Measurements from ENCODE around the gene PRICKLE2. TPM values are rescaled to one million over a fixed set of nuclear protein-coding genes. Genes with fewer than 3 reads are reported as not detected.

PRICKLE2 gene
- polyA plus RNA-seq, 1 donor (not counting 4 experiments of a cell fraction or from before 2014, with no cell fraction given) = 7.8 TPM

DNA sequence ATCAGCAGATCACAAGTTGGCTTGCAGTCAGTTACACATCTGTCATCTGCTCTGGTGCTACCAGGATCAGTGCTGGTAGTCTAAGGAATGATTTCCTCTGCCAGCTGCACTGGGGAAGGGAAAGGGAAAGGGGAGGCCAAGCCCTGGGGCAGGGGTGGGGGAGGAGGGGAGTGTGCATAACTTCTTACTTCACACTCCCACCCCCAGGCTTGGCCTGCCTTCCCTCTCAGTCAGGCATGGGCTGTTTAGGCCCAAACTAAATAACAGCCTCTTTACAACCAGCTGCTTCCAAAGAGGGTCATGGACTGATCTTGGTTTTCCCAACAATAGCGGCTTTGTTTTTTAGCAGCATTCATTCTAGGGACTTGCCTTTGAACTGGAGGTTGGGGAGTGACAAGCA lies 115.8 kb downstream of the PRICKLE2 start:
- no peak overlapping the region for H3K9ac ChIP-seq (ENCODE audit: control insufficient read depth, extremely low read depth, insufficient read depth, low read length)
- H3K4me1 ChIP-seq (ENCODE audit: control insufficient read depth, extremely low read depth, insufficient read depth, low read length) = peaks cover 19% of the 10 kb centered on the region
- no peaks in the 10 kb centered on the region for H3K9me3 ChIP-seq (ENCODE audit: control insufficient read depth, low read depth, low read length)
- no peak for TF ChIP-seq EZH2 (IDR thresholded peaks at IDR 0.05; ENCODE audit: low read length)
- TF ChIP-seq, protein P1, sequence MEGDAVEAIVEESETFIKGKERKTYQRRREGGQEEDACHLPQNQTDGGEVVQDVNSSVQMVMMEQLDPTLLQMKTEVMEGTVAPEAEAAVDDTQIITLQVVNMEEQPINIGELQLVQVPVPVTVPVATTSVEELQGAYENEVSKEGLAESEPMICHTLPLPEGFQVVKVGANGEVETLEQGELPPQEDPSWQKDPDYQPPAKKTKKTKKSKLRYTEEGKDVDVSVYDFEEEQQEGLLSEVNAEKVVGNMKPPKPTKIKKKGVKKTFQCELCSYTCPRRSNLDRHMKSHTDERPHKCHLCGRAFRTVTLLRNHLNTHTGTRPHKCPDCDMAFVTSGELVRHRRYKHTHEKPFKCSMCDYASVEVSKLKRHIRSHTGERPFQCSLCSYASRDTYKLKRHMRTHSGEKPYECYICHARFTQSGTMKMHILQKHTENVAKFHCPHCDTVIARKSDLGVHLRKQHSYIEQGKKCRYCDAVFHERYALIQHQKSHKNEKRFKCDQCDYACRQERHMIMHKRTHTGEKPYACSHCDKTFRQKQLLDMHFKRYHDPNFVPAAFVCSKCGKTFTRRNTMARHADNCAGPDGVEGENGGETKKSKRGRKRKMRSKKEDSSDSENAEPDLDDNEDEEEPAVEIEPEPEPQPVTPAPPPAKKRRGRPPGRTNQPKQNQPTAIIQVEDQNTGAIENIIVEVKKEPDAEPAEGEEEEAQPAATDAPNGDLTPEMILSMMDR (optimal IDR thresholded peaks at IDR 0.05 in 1 of 3, IDR thresholded peaks at IDR 0.05 in 1 of 3, conservative IDR thresholded peaks at IDR 0.05 in 1 of 3; ENCODE audit: extremely low read depth in 1 of 3, insufficient read depth in 2 of 3, low read length in 3 of 3) = no peak
- FAIRE-seq (no peak), DNase-seq (ENCODE audit: low read depth, low spot score) (no peak)
- dilution Hi-C loops (cut with MboI; ENCODE audit: extremely low pct_ligation_motif_present, low sequenced_read_pairs) = no loop called here
- H3K36me3 ChIP-seq (ENCODE audit: control insufficient read depth in 2 of 2, extremely low read depth in 1 of 2, insufficient read depth in 2 of 2, low read length in 2 of 2) = no peaks in the 10 kb centered on the region
- H3K4me2 ChIP-seq (ENCODE audit: control insufficient read depth, extremely low read depth, insufficient read depth, low read depth, low read length) = no peak overlapping the region
- no peaks in the 10 kb centered on the region for H3K79me2 ChIP-seq (ENCODE audit: control insufficient read depth, insufficient read depth, low read length)
- no peak overlapping the region for H2AFZ ChIP-seq (ENCODE audit: control insufficient read depth, low read length)
- H3K4me3 ChIP-seq (ENCODE audit: control insufficient read depth in 2 of 3, extremely low read depth in 1 of 3, insufficient read depth in 2 of 3, low read depth in 1 of 3, low read length in 3 of 3) = no peak overlapping the region
- no peaks in the 10 kb centered on the region for H3K27me3 ChIP-seq (ENCODE audit: control insufficient read depth, extremely low read depth, insufficient read depth, low read length)
- H3K27ac ChIP-seq (ENCODE audit: control insufficient read depth, insufficient read depth, low read length) = no peak overlapping the region
- H4K20me1 ChIP-seq (ENCODE audit: control insufficient read depth, extremely low read depth, insufficient read depth, low read length) = no peaks in the 10 kb centered on the region
- no peaks in the 10 kb centered on the region for H3K9me1 ChIP-seq (ENCODE audit: control insufficient read depth, extremely low read depth, insufficient read depth, low read length)

DNA sequence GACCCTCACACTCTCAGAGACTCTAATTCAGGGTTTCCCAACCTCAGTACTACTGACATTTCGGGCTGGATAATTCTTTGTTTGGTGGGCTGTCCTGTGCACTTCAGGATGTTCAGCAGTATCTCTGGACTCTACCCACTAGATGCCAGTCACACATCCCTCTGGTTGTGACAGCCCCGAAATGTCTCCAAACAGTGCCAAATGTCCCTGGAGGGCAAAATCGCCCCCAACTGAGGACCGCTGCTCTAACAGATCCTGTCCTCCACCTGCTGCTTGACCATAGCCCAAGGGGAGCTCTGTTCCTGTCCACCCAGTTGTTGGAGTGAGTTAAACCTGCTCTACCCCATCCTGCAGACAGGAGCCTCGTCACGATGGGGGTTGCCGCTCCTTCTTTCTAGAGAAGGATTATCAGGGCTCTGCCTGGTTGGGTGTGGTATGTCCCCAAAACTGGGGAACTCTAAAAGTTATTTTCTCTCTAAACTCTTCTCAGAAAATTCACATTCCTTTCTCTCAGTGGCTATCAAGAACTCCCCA lies 116.4 kb downstream of the PRICKLE2 start:
- H2AFZ ChIP-seq (ENCODE audit: control insufficient read depth, low read length) = no peak overlapping the region
- peaks cover 24% of the 10 kb centered on the region for H3K4me1 ChIP-seq (ENCODE audit: control insufficient read depth, extremely low read depth, insufficient read depth, low read length)
- no peak overlapping the region for H3K4me2 ChIP-seq (ENCODE audit: control insufficient read depth, extremely low read depth, insufficient read depth, low read depth, low read length)
- H3K4me3 ChIP-seq (ENCODE audit: control insufficient read depth in 2 of 3, extremely low read depth in 1 of 3, insufficient read depth in 2 of 3, low read depth in 1 of 3, low read length in 3 of 3) = no peak overlapping the region
- no peak overlapping the region for H3K27ac ChIP-seq (ENCODE audit: control insufficient read depth, insufficient read depth, low read length)
- H3K9me1 ChIP-seq (ENCODE audit: control insufficient read depth, extremely low read depth, insufficient read depth, low read length) = no peaks in the 10 kb centered on the region
- H3K9ac ChIP-seq (ENCODE audit: control insufficient read depth, extremely low read depth, insufficient read depth, low read length) = no peak overlapping the region
- FAIRE-seq (no peak), DNase-seq (ENCODE audit: low read depth, low spot score) (no peak)
- dilution Hi-C loops (cut with MboI; ENCODE audit: extremely low pct_ligation_motif_present, low sequenced_read_pairs) = no loop called here
- no peaks in the 10 kb centered on the region for H4K20me1 ChIP-seq (ENCODE audit: control insufficient read depth, extremely low read depth, insufficient read depth, low read length)
- H3K79me2 ChIP-seq (ENCODE audit: control insufficient read depth, insufficient read depth, low read length) = no peaks in the 10 kb centered on the region
- H3K9me3 ChIP-seq (ENCODE audit: control insufficient read depth, low read depth, low read length) = no peaks in the 10 kb centered on the region
- H3K27me3 ChIP-seq (ENCODE audit: control insufficient read depth, extremely low read depth, insufficient read depth, low read length) = no peaks in the 10 kb centered on the region
- H3K36me3 ChIP-seq (ENCODE audit: control insufficient read depth in 2 of 2, extremely low read depth in 1 of 2, insufficient read depth in 2 of 2, low read length in 2 of 2) = no peaks in the 10 kb centered on the region
- no peak for TF ChIP-seq EZH2 (IDR thresholded peaks at IDR 0.05; ENCODE audit: low read length)
- TF ChIP-seq, protein P1 (optimal IDR thresholded peaks at IDR 0.05 in 1 of 3, IDR thresholded peaks at IDR 0.05 in 1 of 3, conservative IDR thresholded peaks at IDR 0.05 in 1 of 3; ENCODE audit: extremely low read depth in 1 of 3, insufficient read depth in 2 of 3, low read length in 3 of 3) = no peak
